K562 (cell line): ENCODE measurements around the gene ESCO1. TPM values are rescaled to one million over a fixed set of nuclear protein-coding genes. Genes with fewer than 3 reads are reported as not detected.

ENCODE experiments used
- ATAC-seq: fragments of 200-7000 bp; cut with Tn5 transposase; 3 replicates; pipeline ENCODE4 v1.9.1; 2020; ENCODE audit warnings: moderate library complexity
- Bru-seq: library from RNA; stranded (reverse); fragments of 400-500 nt; gene quantifications from one replicate; lab custom pipeline; 2021; lab: Mats Ljungman, UMichigan
- BruChase-seq, 2 experiments: library from RNA; stranded (reverse); fragments of 400-500 nt; gene quantifications; one replicate each; lab custom pipeline; 2021; lab: Mats Ljungman, UMichigan
- BruUV-seq: library from RNA; stranded (reverse); fragments of 400-500 nt; replicated peaks from 2 replicates; lab custom pipeline; 2021; lab: Mats Ljungman, UMichigan
- CTCF ChIA-PET: fragments of 300-600 bp; formaldehyde crosslinking; extraction: SDS; loops from one replicate; lab custom pipeline; 2021; ENCODE audit warnings: low intra/inter-chr PET ratio; lab: Yijun Ruan, JAX
- POLR2A ChIA-PET: fragments of 300-600, 350-650 bp; sonication (Branson Sonifier 250); formaldehyde crosslinking; extraction: SDS; loops from one replicate; lab custom pipeline; 2021; ENCODE audit warnings: antibody characterized with exemption, inconsistent platforms; lab: Yijun Ruan, JAX
- DNase-seq, 4 experiments: peaks; one replicate each; pipeline versions ENCODE4 v3.0.0 to v3.0.0-alpha.2; 2011 to 2018; ENCODE audit warnings: low spot score in 3 of 4, mixed read lengths in 3 of 4; ENCODE audit errors: extremely low read depth in 1 of 4
- FAIRE-seq: peaks from 2 replicates; lab custom pipeline; 2011; peaks lifted over from hg19 to GRCh38; lab: Jason Lieb, UNC
- H2AFZ ChIP-seq: 2 replicates; pipeline ENCODE4 v1.6.0; 2011; ENCODE audit warnings: low read depth, low read length, control low read depth, inconsistent platforms
- H3K27ac ChIP-seq: fragments of 200-600 bp; 3 replicates; pipeline ENCODE4 v1.8.0; 2011; ENCODE audit warnings: low read depth, mild to moderate bottlenecking, control low read depth, inconsistent platforms, low read length, moderate library complexity, mixed read lengths; ENCODE audit errors: extremely low read depth
- H3K27me3 ChIP-seq, 2 experiments: fragments of 300-600 bp in 1 of 2; 2 replicates in 1 of 2; 3 replicates in 1 of 2; pipeline versions ENCODE4 v1.6.0 to v1.8.0; 2011; ENCODE audit warnings: inconsistent platforms in 2 of 2, low read length in 2 of 2, mild to moderate bottlenecking in 1 of 2, mixed read lengths in 1 of 2, moderate library complexity in 1 of 2; ENCODE audit not compliant: control insufficient read depth in 2 of 2, insufficient read depth in 2 of 2
- H3K36me3 ChIP-seq: fragments of 300-600 bp; 3 replicates; pipeline ENCODE4 v1.8.0; 2011; ENCODE audit warnings: mild to moderate bottlenecking, low read length, inconsistent platforms; ENCODE audit not compliant: control insufficient read depth, insufficient read depth
- H3K4me1 ChIP-seq, 2 experiments: fragments of 200-600 bp in 1 of 2; replicated peaks in 1 of 2; 2 replicates in 1 of 2; 3 replicates in 1 of 2; pipeline versions ENCODE4 v1.5.1 to v1.8.0; 2011; ENCODE audit warnings: inconsistent platforms in 2 of 2, low read length in 2 of 2, mild to moderate bottlenecking in 1 of 2, mixed read lengths in 1 of 2, moderate library complexity in 1 of 2; ENCODE audit not compliant: control insufficient read depth in 2 of 2, insufficient read depth in 2 of 2
- H3K4me2 ChIP-seq: 2 replicates; pipeline ENCODE4 v1.6.1; 2011; ENCODE audit warnings: low read length, control low read depth, inconsistent platforms, mixed read lengths; ENCODE audit not compliant: insufficient read depth
- H3K4me3 ChIP-seq: fragments of 200-600 bp; sonication (generic), shearing (Covaris generic); 2 replicates; pipeline ENCODE4 v1.5.1; 2016; ENCODE audit warnings: control low read depth, inconsistent platforms
- H3K79me2 ChIP-seq: fragments of 200-600 bp; 3 replicates; pipeline ENCODE4 v1.8.0; 2011; ENCODE audit warnings: low read length, inconsistent platforms; ENCODE audit not compliant: control insufficient read depth, insufficient read depth
- H3K9ac ChIP-seq, 2 experiments: 2 replicates each; pipeline versions ENCODE4 v1.6.0 to v1.6.1; 2011; ENCODE audit warnings: low read depth in 2 of 2, low read length in 2 of 2, control low read depth in 1 of 2, inconsistent platforms in 1 of 2, mild to moderate bottlenecking in 1 of 2, mixed read lengths in 1 of 2; ENCODE audit not compliant: insufficient read depth in 1 of 2
- H3K9me1 ChIP-seq: one replicate; pipeline ENCODE4 v1.6.0; 2011; ENCODE audit warnings: inconsistent platforms, mild to moderate bottlenecking, low read length, moderate library complexity; ENCODE audit not compliant: control insufficient read depth, insufficient read depth
- H3K9me3 ChIP-seq: replicated peaks from 2 replicates; pipeline ENCODE4 v1.5.1; 2011; ENCODE audit warnings: low read depth, low read length, inconsistent platforms; ENCODE audit not compliant: control insufficient read depth, insufficient read depth
- H4K20me1 ChIP-seq: replicated peaks from 2 replicates; pipeline ENCODE4 v1.6.1; 2011; ENCODE audit warnings: low read length, inconsistent platforms, mixed read lengths; ENCODE audit not compliant: control insufficient read depth, insufficient read depth
- ATF7 ChIP-seq: fragments of 450-650 bp; IDR thresholded peaks from 2 replicates; pipeline ENCODE4 v1.7.1; 2014; ENCODE audit warnings: mild to moderate bottlenecking, moderate library complexity
- CREM ChIP-seq: IDR thresholded peaks from 2 replicates; pipeline ENCODE4 v1.6.1; 2014; ENCODE audit warnings: antibody characterized with exemption, low read depth
- E2F4 ChIP-seq: sonication (generic); formaldehyde crosslinking; IDR thresholded peaks from 2 replicates; pipeline ENCODE4 v1.8.0; 2022; ENCODE audit warnings: mild to moderate bottlenecking, low read depth, missing genetic modification reagents
- GTF2E2 ChIP-seq: fragments of 200-800 bp; sonication (Bioruptor generic); IDR thresholded peaks from 2 replicates; pipeline ENCODE4 v1.6.1; 2016; ENCODE audit warnings: missing genetic modification characterization, missing compliant biosample characterization
- TRIM28 ChIP-seq: fragments of 450-650 bp; IDR thresholded peaks from 2 replicates; pipeline ENCODE4 v1.6.1; 2017
- ZBTB2 ChIP-seq: fragments of 450-650 bp; IDR thresholded peaks from 2 replicates; pipeline ENCODE4 v1.6.1; 2016; ENCODE audit warnings: antibody characterized with exemption
- ZNF311 ChIP-seq: fragments of 250-450 bp; sonication (Bioruptor Pico); IDR thresholded peaks from 2 replicates; pipeline ENCODE4 v1.4.0; 2020; ENCODE audit warnings: mild to moderate bottlenecking, moderate library complexity
- ZNF584 ChIP-seq: fragments of 200-800 bp; sonication (Bioruptor generic); IDR thresholded peaks from 2 replicates; pipeline ENCODE4 v1.6.1; 2016; ENCODE audit warnings: low read depth, mild to moderate bottlenecking, missing genetic modification characterization, missing compliant biosample characterization
- ZNF707 ChIP-seq: fragments of 250-450 bp; sonication (Bioruptor Pico); conservative IDR thresholded peaks from 2 replicates; pipeline ENCODE4 v1.8.0; 2022; ENCODE audit warnings: inconsistent platforms, mild to moderate bottlenecking, moderate library complexity
- ZNF79 ChIP-seq: fragments of 250-450 bp; sonication (Bioruptor Pico); IDR thresholded peaks from 2 replicates; pipeline ENCODE4 v1.4.0; 2020; ENCODE audit warnings: low read depth, mild to moderate bottlenecking, moderate library complexity
- WGBS: fragments of 100-300 bp; shearing (Covaris generic); methylation state at CpG from one replicate; pipeline ENCODE4 v1.1.6; 2016; ENCODE audit warnings: low coverage, mixed read lengths; ENCODE audit not compliant: insufficient coverage; ENCODE audit errors: missing lambda C conversion rate; 5-methylcytosine and 5-hydroxymethylcytosine counted together
- in situ Hi-C: fragments of 300-500 bp; cut with MboI; formaldehyde crosslinking; loops from 4 replicates; pipeline ENCODE4 v1.15.0; 2018; ENCODE audit warnings: inconsistent platforms, mixed read lengths
- intact Hi-C: fragments of 100-400 bp; cut with micrococcal nuclease; formaldehyde crosslinking; loops from 2 replicates; pipeline ENCODE4 v1.14.2; 2022
- long read RNA-seq, 3 experiments: library from polyadenylated mRNA in 2 of 3; library from RNA in 1 of 3; unstranded in 2 of 3; stranded (forward) in 1 of 3; transcript quantifications; one replicate each; pipeline ENCODE4 v2.0.0, GENCODE V29; 2019 to 2022
- polyA minus RNA-seq, 3 experiments: library from RNA; depleted of rRNA, polyadenylated mRNA; stranded (reverse); fragments of >200 nt; gene quantifications; 2 replicates each; pipeline ENCODE4 v1.2.3, GENCODE V29; 2011
- polyA plus RNA-seq, 8 experiments: library from polyadenylated mRNA; depleted of rRNA in 4 of 8; stranded (reverse) in 5 of 8; unstranded in 3 of 8; fragments of >200 nt; fragmentation: Nextera tagmentation in 2 of 8; fragmentation: Illumina TruSeq in 1 of 8; extraction: Ambion mirVana in 2 of 8; extraction: Trizol in 1 of 8; gene quantifications; 2 replicates each; pipeline versions ENCODE4 v1.2.1 to v1.2.3, GENCODE V29; 2011 to 2014; ENCODE audit warnings: inconsistent platforms in 1 of 8, missing spikeins in 1 of 8
- total RNA-seq, 7 experiments: library from RNA; depleted of rRNA in 6 of 7; stranded (reverse); fragments of >200 nt in 6 of 7; fragmentation: Illumina TruSeq in 2 of 7; extraction: Trizol in 2 of 7; gene quantifications; 2 replicates each; pipeline versions ENCODE4 v1.2.1 to v1.2.3, GENCODE V29; 2011 to 2021; ENCODE audit warnings: low replicate concordance in 1 of 7

ESCO1 gene, protein sequence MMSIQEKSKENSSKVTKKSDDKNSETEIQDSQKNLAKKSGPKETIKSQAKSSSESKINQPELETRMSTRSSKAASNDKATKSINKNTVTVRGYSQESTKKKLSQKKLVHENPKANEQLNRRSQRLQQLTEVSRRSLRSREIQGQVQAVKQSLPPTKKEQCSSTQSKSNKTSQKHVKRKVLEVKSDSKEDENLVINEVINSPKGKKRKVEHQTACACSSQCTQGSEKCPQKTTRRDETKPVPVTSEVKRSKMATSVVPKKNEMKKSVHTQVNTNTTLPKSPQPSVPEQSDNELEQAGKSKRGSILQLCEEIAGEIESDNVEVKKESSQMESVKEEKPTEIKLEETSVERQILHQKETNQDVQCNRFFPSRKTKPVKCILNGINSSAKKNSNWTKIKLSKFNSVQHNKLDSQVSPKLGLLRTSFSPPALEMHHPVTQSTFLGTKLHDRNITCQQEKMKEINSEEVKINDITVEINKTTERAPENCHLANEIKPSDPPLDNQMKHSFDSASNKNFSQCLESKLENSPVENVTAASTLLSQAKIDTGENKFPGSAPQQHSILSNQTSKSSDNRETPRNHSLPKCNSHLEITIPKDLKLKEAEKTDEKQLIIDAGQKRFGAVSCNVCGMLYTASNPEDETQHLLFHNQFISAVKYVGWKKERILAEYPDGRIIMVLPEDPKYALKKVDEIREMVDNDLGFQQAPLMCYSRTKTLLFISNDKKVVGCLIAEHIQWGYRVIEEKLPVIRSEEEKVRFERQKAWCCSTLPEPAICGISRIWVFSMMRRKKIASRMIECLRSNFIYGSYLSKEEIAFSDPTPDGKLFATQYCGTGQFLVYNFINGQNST
- 13.8 and 37.5 TPM in 2 replicates for total RNA-seq (2011; cell fraction: chromatin; rRNA removed; ENCODE audit: low replicate concordance)
- total RNA-seq (2011; cell fraction: nucleolus; rRNA removed), result 11.3 and 14.6 TPM in 2 replicates
- 17.2 and 25.9 TPM in 2 replicates for total RNA-seq (2011; cell fraction: nucleoplasm; rRNA removed)
- total RNA-seq (2014; rRNA removed), result 17.1 and 19.8 TPM in 2 replicates
- 29.9 and 34.5 TPM in 2 replicates for total RNA-seq (2014; rRNA removed; fragmentation: Illumina TruSeq; extraction: Trizol)
- 26.7 and 31.3 TPM in 2 replicates for total RNA-seq (2015; rRNA removed; fragmentation: Illumina TruSeq; extraction: Trizol)
- 19.6 TPM in 2 replicates for total RNA-seq (2021)
- polyA plus RNA-seq (2011; rRNA removed), result 12.4 and 15.0 TPM in 2 replicates
- polyA plus RNA-seq (2011; cell fraction: cytosol; rRNA removed), result 2.7 and 5.3 TPM in 2 replicates
- polyA plus RNA-seq (2011; cell fraction: nucleus; rRNA removed), result 9.9 and 11.7 TPM in 2 replicates
- polyA plus RNA-seq (2012), result 14.2 and 18.1 TPM in 2 replicates
- polyA plus RNA-seq (2014; fragmentation: Illumina TruSeq; extraction: Trizol), result 20.5 and 24.1 TPM in 2 replicates
- 10 to 100 TPM; 15.6 to 22.6 TPM for polyA plus RNA-seq (2014; fragmentation: Nextera tagmentation; extraction: Ambion mirVana)
- polyA plus RNA-seq (2014; rRNA removed), result 15.7 and 16.7 TPM in 2 replicates
- 20.8 and 29.1 TPM in 2 replicates for polyA minus RNA-seq (2011; rRNA and poly(A)+ RNA removed)
- polyA minus RNA-seq (2011; cell fraction: cytosol; rRNA and poly(A)+ RNA removed), result 12.1 and 12.5 TPM in 2 replicates
- 8.5 and 18.5 TPM in 2 replicates for polyA minus RNA-seq (2011; cell fraction: nucleus; rRNA and poly(A)+ RNA removed)
- Bru-seq, nascent RNA, result percentile 82 among the genes with signal in this experiment
- percentile 86 among the genes with signal in this experiment for BruChase-seq, experiment 1, labeled RNA remaining after a 2-hour chase
- percentile 86 among the genes with signal in this experiment for BruChase-seq, experiment 2, labeled RNA remaining after a 6-hour chase
- long read RNA-seq, experiment 1, full-length matches to known transcripts, result 15 of 54 reads
- long read RNA-seq, experiment 1, partial matches to known transcripts, result 21 of 54 reads
- long read RNA-seq, experiment 1, other reads (novel, unspliced or antisense), result 18 of 54 reads
- long read RNA-seq, experiment 2, full-length matches to known transcripts, result 2 of 10 reads
- long read RNA-seq, experiment 2, partial matches to known transcripts, result 7 of 10 reads
- long read RNA-seq, experiment 2, other reads (novel, unspliced or antisense), result 1 of 10 reads
- long read RNA-seq, experiment 3, partial matches to known transcripts, result 24 of 31 reads
- long read RNA-seq, experiment 3, other reads (novel, unspliced or antisense), result 7 of 31 reads

GRCh38 chr18:21600526-21601410, at the start of gene ESCO1:
Gene ESCO1 (minus strand): TSS chr18:21600704. CDS start chr18:21574843, 25,861 bp downstream.
- Histone ChIP-seq H3K27ac (peak within 1 kb of the TSS; percentile 100), H3K4me2 (peak within 1 kb of the TSS; percentile 99), H3K27me3 (no peaks in the 10 kb centered on the region), H3K4me1 (peaks cover 15 to 16% of the 10 kb centered on the region in 2 experiments), H3K79me2 (peaks cover 47% of the 10 kb centered on the region), H3K9ac (peak within 1 kb of the TSS; percentile 98 to 99), H3K9me3 (no peaks in the 10 kb centered on the region), H3K9me1 (no peaks in the 10 kb centered on the region), H3K36me3 (no peaks in the 10 kb centered on the region), H3K4me3 (peak within 1 kb of the TSS; percentile 97), H4K20me1 (no peaks in the 10 kb centered on the region; the same call in 1 of the 2 replicates), H2AFZ (peak within 1 kb of the TSS; percentile 97)
- intact Hi-C loops, result no loop called here
- ATAC-seq (peak; percentile 87), FAIRE-seq (peak; percentile 94), DNase-seq (peak; percentile 89 to 99 (median 92))
- CTCF ChIA-PET, result interaction anchor here (0.6 kb wide), 2 partner anchors 9 to 112 kb away, joined by 3 read pairs; no protein-coding TSS in a partner anchor
- no TSS peak for BruUV-seq
- in situ Hi-C loops, result no loop called here
- WGBS, result 2% methylated on average over 74 of the region's 74 CpGs
- POLR2A ChIA-PET, result interaction anchor here (0.6 to 3.3 kb wide), 23 partner anchors 9 to 256 kb away, joined by 3 to 31 read pairs (median 4); partner anchors contain the start of genes MIB1 and SNRPD1
- TF ChIP-seq CREM, result peak; percentile 96
- TF ChIP-seq ZNF707 (CRISPR knock-in tag), result no peak
- TF ChIP-seq ATF7, result peak; percentile 91
- TF ChIP-seq TRIM28, result no peak
- TF ChIP-seq GTF2E2 (tag), result 0 out of 2 replicates have a peak, but pooled peaks have one; percentile 61
- 0 out of 2 replicates have a peak, but pooled peaks have one; percentile 44 for TF ChIP-seq E2F4 (CRISPR knock-in tag)
- peak; percentile 97 for TF ChIP-seq ZBTB2
- TF ChIP-seq ZNF311, result no peak
- no peak for TF ChIP-seq ZNF79 (CRISPR knock-in tag)
- TF ChIP-seq ZNF584 (CRISPR knock-in tag), result no peak
